ENCODE results near the gene SSR1. TPM values are rescaled to one million over a fixed set of nuclear protein-coding genes. Genes with fewer than 3 reads are reported as not detected.

The SSR1 gene
- polyA plus RNA-seq, 1 experiment, result 375 TPM

DNA sequence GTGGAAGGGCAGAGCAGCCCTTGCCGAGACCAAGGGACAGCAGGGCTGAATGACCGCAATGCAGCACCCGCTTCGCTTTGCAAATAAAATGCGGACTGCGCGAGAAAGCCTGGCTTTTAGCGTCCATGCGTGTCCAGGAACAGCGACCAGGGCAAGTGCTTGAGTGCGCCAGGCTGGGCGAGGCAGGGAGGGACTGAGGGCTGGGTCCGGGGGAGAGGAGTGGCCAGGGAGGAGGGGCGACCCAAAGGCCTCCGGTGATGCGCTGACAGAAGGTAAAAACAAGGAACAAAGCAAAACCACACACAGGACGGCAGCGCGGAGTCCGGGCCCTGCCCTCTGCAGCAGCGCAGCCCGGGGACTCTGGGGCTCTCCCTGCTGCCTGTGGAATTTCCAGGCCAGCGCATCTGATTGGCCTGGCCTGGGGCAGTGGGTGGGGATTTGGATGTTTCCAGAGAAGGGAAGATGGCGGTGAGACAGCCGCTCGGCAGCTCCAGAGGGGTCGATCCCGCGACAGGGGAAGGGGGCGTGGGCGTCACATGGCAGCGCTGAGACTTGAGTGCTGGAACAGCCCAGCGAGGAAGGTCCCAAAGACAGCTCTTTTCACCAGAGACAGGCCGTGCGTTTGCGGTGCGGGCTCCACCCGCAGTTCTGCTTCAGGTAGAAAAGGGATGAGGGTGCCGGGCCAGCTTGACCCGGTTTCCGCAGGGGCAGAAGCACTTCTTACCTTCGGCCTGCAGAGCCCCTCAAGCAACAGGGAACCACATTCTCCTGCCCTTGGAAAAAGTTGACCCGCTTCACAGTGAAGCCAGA, 51.8 kb downstream of the SSR1 start:
- DNase-seq (ENCODE audit: low read depth, low spot score), result peak; percentile 62
- peaks cover 9% of the 10 kb centered on the region for H3K9me3 ChIP-seq (ENCODE audit: control insufficient read depth, insufficient read depth, low read length)
- ChIA-PET CTCF (interaction anchor here (0.9 to 2.6 kb wide), 4 partner anchors 15 to 537 kb away, joined by 3 to 17 read pairs (median 4); no protein-coding TSS in a partner anchor), POLR2A (no interaction called here)
- TF ChIP-seq, protein P1, sequence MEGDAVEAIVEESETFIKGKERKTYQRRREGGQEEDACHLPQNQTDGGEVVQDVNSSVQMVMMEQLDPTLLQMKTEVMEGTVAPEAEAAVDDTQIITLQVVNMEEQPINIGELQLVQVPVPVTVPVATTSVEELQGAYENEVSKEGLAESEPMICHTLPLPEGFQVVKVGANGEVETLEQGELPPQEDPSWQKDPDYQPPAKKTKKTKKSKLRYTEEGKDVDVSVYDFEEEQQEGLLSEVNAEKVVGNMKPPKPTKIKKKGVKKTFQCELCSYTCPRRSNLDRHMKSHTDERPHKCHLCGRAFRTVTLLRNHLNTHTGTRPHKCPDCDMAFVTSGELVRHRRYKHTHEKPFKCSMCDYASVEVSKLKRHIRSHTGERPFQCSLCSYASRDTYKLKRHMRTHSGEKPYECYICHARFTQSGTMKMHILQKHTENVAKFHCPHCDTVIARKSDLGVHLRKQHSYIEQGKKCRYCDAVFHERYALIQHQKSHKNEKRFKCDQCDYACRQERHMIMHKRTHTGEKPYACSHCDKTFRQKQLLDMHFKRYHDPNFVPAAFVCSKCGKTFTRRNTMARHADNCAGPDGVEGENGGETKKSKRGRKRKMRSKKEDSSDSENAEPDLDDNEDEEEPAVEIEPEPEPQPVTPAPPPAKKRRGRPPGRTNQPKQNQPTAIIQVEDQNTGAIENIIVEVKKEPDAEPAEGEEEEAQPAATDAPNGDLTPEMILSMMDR (IDR thresholded peaks at IDR 0.05; ENCODE audit: low read depth, low read length), result no peak
- peak overlapping the region; percentile 80 for H3K4me3 ChIP-seq (ENCODE audit: low read depth, low read length)
- H3K27ac ChIP-seq (ENCODE audit: low read depth, low read length), result peak overlapping the region; percentile 75
- H3K27me3 ChIP-seq (ENCODE audit: control insufficient read depth, insufficient read depth, low read length), result no peaks in the 10 kb centered on the region

DNA sequence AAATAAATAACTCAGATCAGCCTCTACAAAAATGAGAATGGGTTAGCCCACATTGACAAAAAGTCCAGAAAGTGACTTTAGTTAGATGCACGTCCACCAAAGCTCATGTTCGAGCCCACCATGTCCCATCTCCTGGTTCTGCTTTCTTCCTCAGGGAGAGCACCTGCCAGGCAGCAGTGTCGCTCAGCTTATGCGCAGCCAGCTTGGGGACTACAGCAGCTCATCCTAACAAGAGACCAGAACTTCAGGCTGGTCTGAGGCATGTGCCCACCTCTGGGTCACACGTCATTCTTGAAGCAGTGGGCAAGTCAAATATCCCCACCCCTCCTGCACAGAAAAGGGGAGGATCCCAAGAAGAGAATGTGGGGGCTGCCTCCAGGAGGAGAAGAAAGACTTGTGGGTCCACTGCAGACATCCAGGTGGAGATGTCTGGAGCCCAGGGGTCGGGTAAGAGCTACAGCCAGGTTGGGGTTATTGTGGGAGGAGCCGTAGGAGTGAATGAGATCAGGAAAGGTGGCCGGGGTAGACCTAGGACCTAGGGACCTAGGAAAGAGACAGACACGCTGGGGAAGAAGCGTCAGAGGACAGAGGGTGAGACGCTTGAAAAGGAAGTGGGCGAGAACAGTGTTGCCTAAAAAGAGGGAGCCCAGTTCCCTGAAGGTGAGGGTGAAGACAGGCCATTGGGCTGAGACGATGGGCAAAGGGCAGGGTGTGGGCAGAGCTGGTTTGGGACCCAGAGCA, 52.5 kb downstream of the SSR1 start:
- Histone ChIP-seq H3K9me3 (ENCODE audit: control insufficient read depth, insufficient read depth, low read length) (peaks cover 14% of the 10 kb centered on the region), H3K4me3 (ENCODE audit: low read depth, low read length) (peak overlapping the region; percentile 80), H3K27ac (ENCODE audit: low read depth, low read length) (peak overlapping the region; percentile 75), H3K27me3 (ENCODE audit: control insufficient read depth, insufficient read depth, low read length) (no peaks in the 10 kb centered on the region)
- no peak for DNase-seq (ENCODE audit: low read depth, low spot score)
- POLR2A ChIA-PET, result no interaction called here
- CTCF ChIA-PET, result interaction anchor here (0.8 to 2.6 kb wide), 5 partner anchors 15 to 22 kb away, joined by 3 to 17 read pairs (median 4); no protein-coding TSS in a partner anchor
- TF ChIP-seq, protein P1 (IDR thresholded peaks at IDR 0.05; ENCODE audit: low read depth, low read length), result no peak

DNA sequence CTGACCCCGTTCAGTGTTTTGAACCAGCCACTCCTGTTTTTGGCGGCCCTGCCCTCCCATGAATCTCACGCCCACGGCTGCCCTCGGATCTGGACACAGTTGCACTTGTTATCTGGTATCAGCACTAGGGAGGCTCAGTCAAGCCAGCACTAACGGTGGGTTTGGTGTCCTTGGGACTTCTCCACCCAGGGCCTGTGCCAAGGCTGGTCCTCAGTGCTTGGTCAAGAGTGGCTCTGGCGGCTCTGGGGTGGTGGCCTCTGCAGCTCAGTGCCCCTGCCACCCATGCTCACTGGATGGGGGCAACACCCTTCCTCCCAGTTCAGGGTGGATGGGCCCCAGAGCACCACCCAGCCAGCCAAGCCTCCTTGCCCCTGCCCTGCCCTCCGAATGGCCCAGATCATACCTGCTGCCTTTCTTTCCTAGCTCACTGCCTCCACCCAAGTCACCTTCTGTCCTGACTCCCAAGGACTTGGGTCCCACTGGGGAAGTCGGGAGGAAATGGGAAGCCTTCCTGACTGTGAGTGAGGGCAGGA, 54.7 kb downstream of the SSR1 start:
- Histone ChIP-seq H3K4me3 (ENCODE audit: low read depth, low read length) (no peak overlapping the region), H3K9me3 (ENCODE audit: control insufficient read depth, insufficient read depth, low read length) (peaks cover 18% of the 10 kb centered on the region), H3K27me3 (ENCODE audit: control insufficient read depth, insufficient read depth, low read length) (no peaks in the 10 kb centered on the region), H3K27ac (ENCODE audit: low read depth, low read length) (no peak overlapping the region)
- ChIA-PET POLR2A (no interaction called here), CTCF (interaction anchor here (1.0 kb wide), 1 partner anchor 14 kb away, joined by 4 read pairs; no protein-coding TSS in a partner anchor)
- TF ChIP-seq, protein P1 (IDR thresholded peaks at IDR 0.05; ENCODE audit: low read depth, low read length), result no peak
- DNase-seq (ENCODE audit: low read depth, low spot score), result no peak

DNA sequence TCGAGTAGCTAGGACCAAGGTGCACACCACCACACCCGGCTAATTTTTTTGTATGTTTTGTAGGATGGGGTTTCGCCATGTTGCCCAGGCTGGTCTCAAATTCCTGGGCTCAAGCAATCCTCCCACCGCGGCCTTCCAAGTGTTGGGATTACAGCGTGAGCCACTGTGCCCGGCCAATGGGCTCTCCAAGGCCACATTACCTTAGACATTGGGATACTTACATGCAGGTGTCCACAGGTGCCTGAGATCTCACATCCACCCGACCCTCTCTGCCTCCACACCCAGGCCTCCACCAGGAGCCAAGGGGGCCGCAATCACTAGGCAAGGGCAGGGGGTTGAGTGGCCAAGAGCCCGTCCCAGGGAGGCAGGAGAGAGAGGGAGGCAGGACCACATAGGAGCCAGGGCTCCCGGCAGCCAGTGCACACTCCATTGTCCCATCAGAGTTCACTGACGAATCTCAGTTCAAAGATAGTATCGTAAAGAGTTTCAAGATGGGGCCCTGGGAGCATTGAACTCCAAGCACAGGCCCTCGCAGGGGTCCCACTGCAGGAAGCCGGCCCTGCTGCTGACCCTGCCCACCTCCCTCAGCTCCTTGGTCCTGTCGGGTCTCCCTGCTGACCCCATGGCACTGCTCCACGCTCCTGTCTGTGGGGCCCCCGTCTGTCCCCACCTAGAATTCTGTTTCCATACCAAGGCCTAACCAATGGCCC, 55.3 kb downstream of the SSR1 start:
- TF ChIP-seq, protein P1 (IDR thresholded peaks at IDR 0.05; ENCODE audit: low read depth, low read length), result no peak
- CTCF ChIA-PET, result interaction anchor here (1.0 to 4.4 kb wide), 2 partner anchors 14 kb away, joined by 4 to 27 read pairs; no protein-coding TSS in a partner anchor
- peaks cover 18% of the 10 kb centered on the region for H3K9me3 ChIP-seq (ENCODE audit: control insufficient read depth, insufficient read depth, low read length)
- no peak for DNase-seq (ENCODE audit: low read depth, low spot score)
- POLR2A ChIA-PET, result no interaction called here
- no peak overlapping the region for H3K4me3 ChIP-seq (ENCODE audit: low read depth, low read length)
- no peak overlapping the region for H3K27ac ChIP-seq (ENCODE audit: low read depth, low read length)
- H3K27me3 ChIP-seq (ENCODE audit: control insufficient read depth, insufficient read depth, low read length), result no peaks in the 10 kb centered on the region

Data from AG04450 (cell line).